B cell (primary cell): Measurements from ENCODE around the gene ACTR6. TPM values are rescaled to one million over a fixed set of nuclear protein-coding genes. Genes with fewer than 3 reads are reported as not detected.

Experiments used
- ATAC-seq: fragments of 200-7000 bp; cut with Tn5 transposase; one replicate; pipeline ENCODE4 v1.10.0; 2021; ENCODE audit warnings: low read depth, mild to moderate bottlenecking, moderate number of reproducible peaks, moderate library complexity
- CTCF ChIA-PET: fragments of 350-600 bp; sonication (Branson Sonifier 250); formaldehyde crosslinking; loops from one replicate; lab custom pipeline; 2021; ENCODE audit warnings: antibody characterized with exemption, inconsistent platforms; lab: Charles Lee
- POLR2A ChIA-PET: fragments of 350-600 bp; sonication (Branson Sonifier 250); formaldehyde crosslinking; loops from one replicate; lab custom pipeline; 2021; ENCODE audit warnings: antibody characterized with exemption; lab: Charles Lee
- DNase-seq: peaks from one replicate; pipeline ENCODE4 v3.0.0; 2013
- H2AFZ ChIP-seq: 2 replicates; pipeline ENCODE4 v1.6.1; 2012; ENCODE audit warnings: mild to moderate bottlenecking, low read depth, low read length; ENCODE audit not compliant: insufficient read depth, poor library complexity, severe bottlenecking
- H3K27ac ChIP-seq, 2 donors: 1 replicate in 1 of 2; 2 replicates in 1 of 2; pipeline ENCODE4 v1.5.1; 2012 to 2013; ENCODE audit warnings: low read length in 2 of 2, mild to moderate bottlenecking in 2 of 2, moderate library complexity in 1 of 2
- H3K27me3 ChIP-seq, 4 experiments: fragments of 200-600 bp in 1 of 4; sonication (generic) in 1 of 4; replicated peaks in 1 of 4; 1 replicate in 2 of 4; 2 replicates in 2 of 4; pipeline versions ENCODE4 v1.6.1 to v1.7.0; 2013 to 2016; ENCODE audit warnings: low read length in 3 of 4, mild to moderate bottlenecking in 2 of 4, mixed read lengths in 1 of 4, moderate library complexity in 1 of 4; ENCODE audit not compliant: insufficient read depth in 4 of 4, control insufficient read depth in 3 of 4; ENCODE audit errors: control extremely low read depth in 1 of 4
- H3K36me3 ChIP-seq, 2 experiments: replicated peaks in 1 of 2; 1 replicate in 1 of 2; 2 replicates in 1 of 2; pipeline versions ENCODE4 v1.6.1 to v1.7.1; 2013; ENCODE audit warnings: low read length in 1 of 2; ENCODE audit not compliant: insufficient read depth in 2 of 2, control insufficient read depth in 1 of 2; ENCODE audit errors: control extremely low read depth in 1 of 2, extremely low read depth in 1 of 2
- H3K4me1 ChIP-seq, 2 donors: fragments of 200-600 bp in 1 of 2; sonication (generic) in 1 of 2; 1 replicate in 1 of 2; 2 replicates in 1 of 2; pipeline versions ENCODE4 v1.5.1 to v1.6.1; 2013 to 2017; ENCODE audit warnings: low read length in 2 of 2; ENCODE audit not compliant: control insufficient read depth in 2 of 2, insufficient read depth in 2 of 2
- H3K4me2 ChIP-seq: replicated peaks from 2 replicates; pipeline ENCODE3; 2012; ENCODE audit warnings: mild to moderate bottlenecking, low read depth, low read length; ENCODE audit not compliant: poor library complexity, severe bottlenecking
- H3K4me3 ChIP-seq, 5 experiments: fragments of 200-600 bp in 1 of 5; sonication (generic) in 1 of 5; 1 replicate in 3 of 5; 2 replicates in 2 of 5; pipeline versions ENCODE4 v1.5.1 to v1.7.0; 2011 to 2016; ENCODE audit warnings: low read length in 4 of 5, mild to moderate bottlenecking in 4 of 5, low read depth in 2 of 5, control low read depth in 1 of 5, moderate library complexity in 1 of 5; ENCODE audit not compliant: insufficient read depth in 1 of 5; ENCODE audit errors: control extremely low read depth in 1 of 5, extremely low read depth in 1 of 5
- H3K79me2 ChIP-seq: fragments of 200-600 bp; sonication (generic); one replicate; pipeline ENCODE4 v1.6.0; 2016; ENCODE audit warnings: low read length; ENCODE audit not compliant: control insufficient read depth, insufficient read depth
- H3K9ac ChIP-seq: fragments of 200-600 bp; sonication (generic); 2 replicates; pipeline ENCODE4 v1.6.1; 2017; ENCODE audit warnings: mild to moderate bottlenecking, low read length, moderate library complexity
- H3K9me3 ChIP-seq, 3 donors: one replicate each; pipeline versions ENCODE4 v1.6.1 to v1.7.1; 2013; ENCODE audit warnings: low read length in 2 of 3; ENCODE audit not compliant: control insufficient read depth in 2 of 3, insufficient read depth in 1 of 3; ENCODE audit errors: control extremely low read depth in 1 of 3
- H4K20me1 ChIP-seq: 2 replicates; pipeline ENCODE4 v1.6.0; 2012; ENCODE audit warnings: mild to moderate bottlenecking, low read length; ENCODE audit not compliant: insufficient read depth, control insufficient read depth, poor library complexity, severe bottlenecking
- H3K27ac Mint-ChIP-seq: one replicate; pipeline ENCODE4 v1.8.0; 2021; ENCODE audit warnings: mixed read lengths
- H3K27me3 Mint-ChIP-seq: one replicate; pipeline ENCODE4 v1.8.0; 2021; ENCODE audit warnings: mixed read lengths
- H3K4me1 Mint-ChIP-seq: one replicate; pipeline ENCODE4 v1.8.0; 2021; ENCODE audit warnings: mixed read lengths
- H3K4me3 Mint-ChIP-seq: one replicate; pipeline ENCODE4 v1.8.0; 2021; ENCODE audit warnings: mixed read lengths
- H3K9me3 Mint-ChIP-seq: one replicate; pipeline ENCODE4 v1.8.0; 2022; ENCODE audit warnings: mixed read lengths; ENCODE audit not compliant: insufficient read depth
- CTCF ChIP-seq: fragments of 200-600 bp; IDR thresholded peaks from one replicate; pipeline ENCODE4 v1.8.0; 2022; ENCODE audit warnings: antibody characterized with exemption, mild to moderate bottlenecking
- EZH2 ChIP-seq: IDR thresholded peaks from 2 replicates; pipeline ENCODE4 v1.6.1; 2012; ENCODE audit warnings: borderline replicate concordance, low read depth, mild to moderate bottlenecking, moderate library complexity, low read length; ENCODE audit not compliant: insufficient read depth, poor library complexity, severe bottlenecking
- WGBS: methylation state at CpG from one replicate; pipeline ENCODE4 v1.1.5; 2013; ENCODE audit warnings: missing lambda C conversion rate; ENCODE audit not compliant: insufficient coverage; 5-methylcytosine and 5-hydroxymethylcytosine counted together
- intact Hi-C: fragments of 100-400 bp; cut with micrococcal nuclease; formaldehyde crosslinking; loops from one replicate; pipeline ENCODE4 v1.10.0; 2022
- polyA plus RNA-seq: library from polyadenylated mRNA; depleted of rRNA; stranded (reverse); fragments of >200 nt; gene quantifications from 2 replicates; pipeline ENCODE4 v1.2.3, GENCODE V29; 2012
- total RNA-seq, 2 donors: library from RNA; stranded (reverse); fragments of 120-200 nt in 1 of 2; gene quantifications; 1 replicate in 1 of 2; 2 replicates in 1 of 2; pipeline versions ENCODE4 v1.2.3 to v1.2.4, GENCODE V29; 2013 to 2022

The ACTR6 gene
- total and polyA plus RNA-seq, 2 donors (not counting 1 experiment from before 2014, with no cell fraction given) = 10.1 to 30.8 TPM

- H3K4me3 ChIP-seq = peak overlapping the region; percentile 69 to 94 (median 92)
- intact Hi-C loops = loop anchor here (1.0 to 5.0 kb wide), 5 partner anchors 37 to 1918 kb away; partner anchors contain the start of genes BLTP3B, DEPDC4, SCYL2 and WASHC3
- peak overlapping the region; percentile 90 for H3K4me3 Mint-ChIP-seq
- peaks cover 48% of the 10 kb centered on the region for H3K79me2 ChIP-seq
- POLR2A ChIA-PET = interaction anchor here (0.7 kb wide), 1 partner anchor 55 kb away, joined by 4 read pairs; no protein-coding TSS in a partner anchor
- peak; percentile 81 for DNase-seq
- H3K4me1 Mint-ChIP-seq = peaks cover 26% of the 10 kb centered on the region
- peak; percentile 71 for ATAC-seq
- H3K27me3 ChIP-seq = no peaks in the 10 kb centered on the region
- peak overlapping the region; percentile 91 for H3K27ac Mint-ChIP-seq
- peaks cover 14 to 19% of the 10 kb centered on the region in 2 donors for H3K4me1 ChIP-seq
- peak overlapping the region; percentile 94 for H3K4me2 ChIP-seq
- TF ChIP-seq EZH2 (no peak), CTCF (no peak)
- peak overlapping the region; percentile 74 to 93 for H3K27ac ChIP-seq
- peak overlapping the region; percentile 89 for H2AFZ ChIP-seq
- under 1% methylated on average over 78 of the region's 79 CpGs for WGBS
- no peaks in the 10 kb centered on the region for H3K9me3 ChIP-seq
- H3K9me3 Mint-ChIP-seq = no peaks in the 10 kb centered on the region
- CTCF ChIA-PET = interaction anchor here (1.1 to 3.6 kb wide), 4 partner anchors 45 to 79 kb away, joined by 4 to 14 read pairs (median 12); partner anchors contain the start of genes DEPDC4 and SCYL2
- H4K20me1 ChIP-seq = no peaks in the 10 kb centered on the region
- no peaks in the 10 kb centered on the region for H3K27me3 Mint-ChIP-seq
- peak overlapping the region; percentile 97 for H3K9ac ChIP-seq
- H3K36me3 ChIP-seq = peaks cover 0 to 4% of the 10 kb centered on the region in 2 experiments
Observed at GRCh38 chr12:100199347-100200149, 1.1 kb upstream of the ACTR6 start.
